RWPE2 (cell line): ENCODE data around the gene UBR2.
"Not testable (repeated sequence)": the region's sequence is repeated elsewhere in the genome, so short reads cannot be mapped to it uniquely, and the experiment has no call there.

Experiments used
- ATAC-seq: fragments of 200-7000 bp; cut with Tn5 transposase; 3 replicates; pipeline ENCODE4 v1.9.1; 2021; ENCODE audit warnings: low read depth
- DNase-seq: peaks from one replicate; pipeline ENCODE4 v3.0.0-alpha.2; 2020; ENCODE audit warnings: low spot score
- H3K27ac ChIP-seq: fragments of 450-650 bp; 2 replicates; pipeline ENCODE4 v1.5.1; 2017; ENCODE audit warnings: mild to moderate bottlenecking; ENCODE audit not compliant: poor library complexity, severe bottlenecking
- H3K27me3 ChIP-seq: fragments of 250-450 bp; sonication (Bioruptor Pico); 2 replicates; pipeline ENCODE4 v1.5.1; 2021; ENCODE audit warnings: mild to moderate bottlenecking, moderate library complexity; ENCODE audit not compliant: insufficient read depth, poor library complexity, severe bottlenecking
- H3K36me3 ChIP-seq: fragments of 250-450 bp; sonication (Bioruptor Pico); 2 replicates; pipeline ENCODE4 v1.5.1; 2020; ENCODE audit warnings: low read depth, mild to moderate bottlenecking, moderate library complexity
- H3K4me1 ChIP-seq: fragments of 250-450 bp; sonication (Bioruptor Pico); 2 replicates; pipeline ENCODE4 v1.5.1; 2021; ENCODE audit warnings: mild to moderate bottlenecking, moderate library complexity; ENCODE audit not compliant: insufficient read depth, poor library complexity, severe bottlenecking
- H3K4me3 ChIP-seq: fragments of 250-450 bp; sonication (Bioruptor Pico); 2 replicates; pipeline ENCODE4 v1.5.1; 2021; ENCODE audit warnings: mild to moderate bottlenecking, moderate library complexity; ENCODE audit not compliant: severe bottlenecking
- H3K9me3 ChIP-seq: fragments of 250-450 bp; sonication (Bioruptor Pico); 2 replicates; pipeline ENCODE4 v1.5.1; 2021; ENCODE audit warnings: mild to moderate bottlenecking, moderate library complexity; ENCODE audit not compliant: severe bottlenecking
- CTCF ChIP-seq: fragments of 450-650 bp; IDR thresholded peaks from one replicate; pipeline ENCODE4 v1.5.1; 2017; ENCODE audit warnings: mild to moderate bottlenecking, moderate library complexity; ENCODE audit not compliant: poor library complexity, severe bottlenecking

Gene UBR2

GRCh38 chr6:42664718-42665117 lies 100.9 kb downstream of the UBR2 start:
- ATAC-seq, result no peak
- peaks cover 85% of the 10 kb centered on the region for H3K36me3 ChIP-seq
- no peaks in the 10 kb centered on the region for H3K4me1 ChIP-seq

GRCh38 chr6:42674368-42674767 lies 110.5 kb downstream of the UBR2 start:
- H3K9me3 ChIP-seq, H3K4me3 ChIP-seq, H3K27me3 ChIP-seq, DNase-seq: not testable (repeated sequence)
- peaks cover 11% of the 10 kb centered on the region for H3K4me1 ChIP-seq
- peak overlapping the region; percentile 17 for H3K27ac ChIP-seq
- H3K36me3 ChIP-seq, result peaks cover 85% of the 10 kb centered on the region
- ATAC-seq, result peak; percentile 74

More at GRCh38 chr6:42664718-42665117, 100.9 kb downstream of the UBR2 start:
- Histone ChIP-seq H3K4me3 (no peak overlapping the region), H3K9me3 (no peaks in the 10 kb centered on the region), H3K27me3 (no peaks in the 10 kb centered on the region), H3K27ac (no peak overlapping the region)
- DNase-seq, result no peak
- TF ChIP-seq CTCF, result no peak

- H3K36me3 ChIP-seq, result peaks cover 85% of the 10 kb centered on the region
- H3K27ac ChIP-seq, result no peak overlapping the region
- H3K4me1 ChIP-seq, result peaks cover 11% of the 10 kb centered on the region
- TF ChIP-seq CTCF, result no peak
- no peaks in the 10 kb centered on the region for H3K9me3 ChIP-seq
- H3K4me3 ChIP-seq, result no peak overlapping the region
- DNase-seq (no peak), ATAC-seq (peak; percentile 12; the same call in 1 of the 3 replicates)
- no peaks in the 10 kb centered on the region for H3K27me3 ChIP-seq
These were observed 111.0 kb downstream of the UBR2 start for GRCh38 chr6:42674780-42675179.

- no peak overlapping the region for H3K27ac ChIP-seq
- TF ChIP-seq CTCF, result no peak
- H3K9me3 ChIP-seq, result no peaks in the 10 kb centered on the region
- ATAC-seq (no peak), DNase-seq (no peak)
- H3K4me3 ChIP-seq, result no peak overlapping the region
- peaks cover 6% of the 10 kb centered on the region for H3K4me1 ChIP-seq
- peaks cover 90% of the 10 kb centered on the region for H3K36me3 ChIP-seq
- H3K27me3 ChIP-seq, result no peaks in the 10 kb centered on the region
These were observed 115.5 kb downstream of the UBR2 start for GRCh38 chr6:42679358-42679757.

GRCh38 chr6:42688281-42688680 lies 124.5 kb downstream of the UBR2 start:
- no peak for DNase-seq
- TF ChIP-seq CTCF, result no peak

More at GRCh38 chr6:42688281-42688680, 124.5 kb downstream of the UBR2 start:
- no peak overlapping the region for H3K4me3 ChIP-seq
- no peak for ATAC-seq
- H3K4me1 ChIP-seq, result peaks cover 16% of the 10 kb centered on the region
- no peaks in the 10 kb centered on the region for H3K9me3 ChIP-seq
- peaks cover 60% of the 10 kb centered on the region for H3K36me3 ChIP-seq
- no peaks in the 10 kb centered on the region for H3K27me3 ChIP-seq
- H3K27ac ChIP-seq, result no peak overlapping the region
